HepG2 (cell line): ENCODE measurements around the gene TADA2B. TPM values are rescaled to one million over a fixed set of nuclear protein-coding genes. Genes with fewer than 3 reads are reported as not detected.

Experiments used
- MYNN ChIP-seq: sonication (generic); formaldehyde crosslinking; IDR thresholded peaks from 2 replicates; pipeline ENCODE4 v1.4.0; 2020; ENCODE audit warnings: mild to moderate bottlenecking, low read depth, missing genetic modification reagents
- NFYC ChIP-seq: IDR thresholded peaks from 2 replicates; pipeline ENCODE4 v1.6.1; 2016; ENCODE audit warnings: missing genetic modification reagents, missing compliant biosample characterization
- ONECUT2 ChIP-seq: sonication (generic); formaldehyde crosslinking; IDR thresholded peaks from 2 replicates; pipeline ENCODE4 v1.4.0; 2020; ENCODE audit warnings: missing genetic modification reagents
- RBM39 ChIP-seq: fragments of 200-400 bp; formaldehyde crosslinking; IDR thresholded peaks from one replicate; pipeline ENCODE4 v1.6.1; 2018; ENCODE audit warnings: antibody characterized with exemption, mild to moderate bottlenecking, low read depth, low read length; ENCODE audit not compliant: poor library complexity, severe bottlenecking
- REPIN1 ChIP-seq: sonication (generic); formaldehyde crosslinking; IDR thresholded peaks from 2 replicates; pipeline ENCODE4 v1.8.0; 2022; ENCODE audit warnings: missing genetic modification reagents, low read depth, mild to moderate bottlenecking, borderline replicate concordance
- RXRB ChIP-seq: IDR thresholded peaks from 2 replicates; pipeline ENCODE4 v1.6.1; 2016; ENCODE audit warnings: borderline replicate concordance, missing genetic modification reagents, missing compliant biosample characterization
- TARDBP ChIP-seq: sonication (generic); formaldehyde crosslinking; IDR thresholded peaks from 2 replicates; pipeline ENCODE4 v1.8.0; 2022; ENCODE audit warnings: mild to moderate bottlenecking, missing genetic modification reagents
- THYN1 ChIP-seq: sonication (generic); formaldehyde crosslinking; IDR thresholded peaks from 2 replicates; pipeline ENCODE4 v1.8.1; 2023; ENCODE audit warnings: low read depth, mild to moderate bottlenecking, moderate library complexity, missing genetic modification reagents, borderline replicate concordance
- ZNF558 ChIP-seq: sonication (generic); formaldehyde crosslinking; IDR thresholded peaks from 2 replicates; pipeline ENCODE4 v1.9.0; 2022; ENCODE audit warnings: mild to moderate bottlenecking, missing genetic modification reagents, borderline replicate concordance
- ZNF747 ChIP-seq: sonication (generic); formaldehyde crosslinking; IDR thresholded peaks from 2 replicates; pipeline ENCODE4 v1.8.1; 2023; ENCODE audit warnings: missing genetic modification reagents, mild to moderate bottlenecking, borderline replicate concordance
- ZNF782 ChIP-seq: sonication (generic); formaldehyde crosslinking; IDR thresholded peaks from 2 replicates; pipeline ENCODE4 v1.4.0; 2020; ENCODE audit warnings: missing genetic modification reagents, mild to moderate bottlenecking, borderline replicate concordance
- ZNF839 ChIP-seq: sonication (generic); formaldehyde crosslinking; IDR thresholded peaks from 2 replicates; pipeline ENCODE4 v1.4.0; 2020; ENCODE audit warnings: missing genetic modification reagents, mild to moderate bottlenecking, borderline replicate concordance
- polyA plus RNA-seq, 8 experiments: library from polyadenylated mRNA; depleted of rRNA in 3 of 8; stranded (reverse) in 7 of 8; unstranded in 1 of 8; fragments of >200 nt; fragmentation: Illumina TruSeq in 4 of 8; extraction: Trizol in 4 of 8; gene quantifications; 2 replicates each; pipeline versions ENCODE4 v1.2.1 to v1.2.3, GENCODE V29; 2011 to 2016; ENCODE audit warnings: low read depth in 4 of 8, missing spikeins in 1 of 8, mixed read lengths in 1 of 8; ENCODE audit not compliant: insufficient read depth in 1 of 8
- total RNA-seq, 5 experiments: library from RNA; depleted of rRNA; stranded (reverse); fragments of >200 nt; fragmentation: Illumina TruSeq; extraction: Trizol; gene quantifications; 2 replicates each; pipeline ENCODE4 v1.2.3, GENCODE V29; 2016; ENCODE audit warnings: low read depth in 1 of 5
- TF ChIP-seq, protein P1 (sequence below), 2 experiments: sonication (generic) in 1 of 2; formaldehyde crosslinking in 1 of 2; IDR thresholded peaks; 2 replicates each; pipeline versions ENCODE4 v1.5.1 to v1.6.1; 2011 to 2020; ENCODE audit warnings: borderline replicate concordance in 1 of 2, low read depth in 1 of 2, low read length in 1 of 2, mild to moderate bottlenecking in 1 of 2, missing genetic modification reagents in 1 of 2, moderate library complexity in 1 of 2
- TF ChIP-seq, protein P2 (sequence below): sonication (generic); formaldehyde crosslinking; IDR thresholded peaks from 2 replicates; pipeline ENCODE4 v1.9.0; 2022; ENCODE audit warnings: missing genetic modification reagents, mild to moderate bottlenecking, borderline replicate concordance
- TF ChIP-seq, protein P3 (sequence below): sonication (generic); formaldehyde crosslinking; IDR thresholded peaks from 2 replicates; pipeline ENCODE4 v1.4.0; 2020; ENCODE audit warnings: mild to moderate bottlenecking, missing genetic modification reagents
- TF ChIP-seq, protein P4 (sequence below): sonication (generic); formaldehyde crosslinking; IDR thresholded peaks from 2 replicates; pipeline ENCODE4 v1.4.0; 2020; ENCODE audit warnings: mild to moderate bottlenecking, missing genetic modification reagents
- TF ChIP-seq, protein P5 (sequence below): sonication (generic); formaldehyde crosslinking; conservative IDR thresholded peaks from 2 replicates; pipeline ENCODE4 v1.4.0; 2020; ENCODE audit warnings: missing genetic modification reagents

The TADA2B gene
- total and polyA plus RNA-seq, 2 of the 13 experiments (the other 11 are each of a cell fraction or from before 2014, with no cell fraction given) = 4.6 to 8.9 TPM

DNA sequence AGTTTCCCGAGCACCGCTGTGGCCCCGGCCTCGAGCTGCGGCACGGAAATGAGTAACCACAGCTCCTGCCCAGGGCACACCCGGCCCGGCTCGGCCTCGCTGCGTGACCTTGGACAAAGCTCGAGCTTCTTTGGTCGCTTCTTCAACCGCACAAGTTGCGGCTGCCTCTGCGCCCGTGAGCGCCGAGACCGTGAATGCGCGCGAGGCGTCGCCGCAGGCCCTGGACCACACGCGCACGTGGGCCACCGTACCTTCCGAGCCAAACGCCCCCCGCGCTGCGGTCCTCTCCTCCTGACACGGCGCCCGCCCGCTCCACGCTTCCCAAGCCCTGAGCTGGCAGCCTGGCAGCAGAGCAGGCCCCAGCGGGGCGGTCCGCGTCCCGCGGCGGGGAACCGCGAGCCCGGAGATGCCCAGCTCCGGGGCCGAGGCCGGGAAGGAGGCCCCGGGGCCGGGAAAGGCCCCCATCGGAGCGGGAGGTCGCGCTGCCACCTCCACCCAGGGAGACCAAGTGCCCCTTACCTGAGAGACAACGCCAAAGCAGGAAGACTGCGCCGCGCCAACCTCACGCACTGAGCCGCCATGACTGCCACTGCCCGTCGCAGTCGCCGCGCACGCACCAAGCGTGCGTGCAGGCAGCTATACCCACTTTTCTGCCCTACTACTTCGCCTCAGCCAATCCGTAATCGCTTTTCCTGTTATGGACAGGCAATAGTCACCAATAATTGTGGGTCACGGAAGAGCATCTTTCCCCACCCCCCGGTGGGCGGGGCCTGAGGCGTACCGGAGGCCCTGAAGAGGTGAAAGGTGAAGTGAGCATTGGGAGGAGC is 24.5 kb downstream of the TADA2B start, which contains the start of gene GRPEL1 (continued):
- TF ChIP-seq RBM39 (peak; percentile 57), RXRB (peak; percentile 58), NFYC (CRISPR knock-in tag) (peak; percentile 94), ONECUT2 (no peak), THYN1 (no peak), REPIN1 (CRISPR knock-in tag) (peak; percentile 18; the same call in 1 of the 2 replicates), ZNF782 (CRISPR knock-in tag) (peak; percentile 82; the same call in 1 of the 2 replicates), TARDBP (CRISPR knock-in tag) (peak; percentile 34; the same call in 1 of the 2 replicates), MYNN (CRISPR knock-in tag) (no peak), ZNF747 (CRISPR knock-in tag) (peak; percentile 20; the same call in 1 of the 2 replicates), ZNF558 (CRISPR knock-in tag) (no peak; the same call in 1 of the 2 replicates), ZNF839 (CRISPR knock-in tag) (peak; percentile 48; the same call in 1 of the 2 replicates)
- TF ChIP-seq, protein P1, sequence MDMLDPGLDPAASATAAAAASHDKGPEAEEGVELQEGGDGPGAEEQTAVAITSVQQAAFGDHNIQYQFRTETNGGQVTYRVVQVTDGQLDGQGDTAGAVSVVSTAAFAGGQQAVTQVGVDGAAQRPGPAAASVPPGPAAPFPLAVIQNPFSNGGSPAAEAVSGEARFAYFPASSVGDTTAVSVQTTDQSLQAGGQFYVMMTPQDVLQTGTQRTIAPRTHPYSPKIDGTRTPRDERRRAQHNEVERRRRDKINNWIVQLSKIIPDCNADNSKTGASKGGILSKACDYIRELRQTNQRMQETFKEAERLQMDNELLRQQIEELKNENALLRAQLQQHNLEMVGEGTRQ (IDR thresholded peaks at IDR 0.05; ENCODE audit: low read depth, low read length) = no peak
- TF ChIP-seq, protein P1 (CRISPR knock-in tag; IDR thresholded peaks at IDR 0.05; ENCODE audit: borderline replicate concordance) = no peak
- TF ChIP-seq, protein P2, sequence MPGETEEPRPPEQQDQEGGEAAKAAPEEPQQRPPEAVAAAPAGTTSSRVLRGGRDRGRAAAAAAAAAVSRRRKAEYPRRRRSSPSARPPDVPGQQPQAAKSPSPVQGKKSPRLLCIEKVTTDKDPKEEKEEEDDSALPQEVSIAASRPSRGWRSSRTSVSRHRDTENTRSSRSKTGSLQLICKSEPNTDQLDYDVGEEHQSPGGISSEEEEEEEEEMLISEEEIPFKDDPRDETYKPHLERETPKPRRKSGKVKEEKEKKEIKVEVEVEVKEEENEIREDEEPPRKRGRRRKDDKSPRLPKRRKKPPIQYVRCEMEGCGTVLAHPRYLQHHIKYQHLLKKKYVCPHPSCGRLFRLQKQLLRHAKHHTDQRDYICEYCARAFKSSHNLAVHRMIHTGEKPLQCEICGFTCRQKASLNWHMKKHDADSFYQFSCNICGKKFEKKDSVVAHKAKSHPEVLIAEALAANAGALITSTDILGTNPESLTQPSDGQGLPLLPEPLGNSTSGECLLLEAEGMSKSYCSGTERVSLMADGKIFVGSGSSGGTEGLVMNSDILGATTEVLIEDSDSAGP (CRISPR knock-in tag) = peak; percentile 87; the same call in 1 of the 2 replicates
- TF ChIP-seq, protein P3, sequence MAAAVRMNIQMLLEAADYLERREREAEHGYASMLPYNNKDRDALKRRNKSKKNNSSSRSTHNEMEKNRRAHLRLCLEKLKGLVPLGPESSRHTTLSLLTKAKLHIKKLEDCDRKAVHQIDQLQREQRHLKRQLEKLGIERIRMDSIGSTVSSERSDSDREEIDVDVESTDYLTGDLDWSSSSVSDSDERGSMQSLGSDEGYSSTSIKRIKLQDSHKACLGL (CRISPR knock-in tag) = peak; percentile 88
- TF ChIP-seq, protein P4, sequence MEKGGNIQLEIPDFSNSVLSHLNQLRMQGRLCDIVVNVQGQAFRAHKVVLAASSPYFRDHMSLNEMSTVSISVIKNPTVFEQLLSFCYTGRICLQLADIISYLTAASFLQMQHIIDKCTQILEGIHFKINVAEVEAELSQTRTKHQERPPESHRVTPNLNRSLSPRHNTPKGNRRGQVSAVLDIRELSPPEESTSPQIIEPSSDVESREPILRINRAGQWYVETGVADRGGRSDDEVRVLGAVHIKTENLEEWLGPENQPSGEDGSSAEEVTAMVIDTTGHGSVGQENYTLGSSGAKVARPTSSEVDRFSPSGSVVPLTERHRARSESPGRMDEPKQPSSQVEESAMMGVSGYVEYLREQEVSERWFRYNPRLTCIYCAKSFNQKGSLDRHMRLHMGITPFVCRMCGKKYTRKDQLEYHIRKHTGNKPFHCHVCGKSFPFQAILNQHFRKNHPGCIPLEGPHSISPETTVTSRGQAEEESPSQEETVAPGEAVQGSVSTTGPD (CRISPR knock-in tag) = no peak
- TF ChIP-seq, protein P5, sequence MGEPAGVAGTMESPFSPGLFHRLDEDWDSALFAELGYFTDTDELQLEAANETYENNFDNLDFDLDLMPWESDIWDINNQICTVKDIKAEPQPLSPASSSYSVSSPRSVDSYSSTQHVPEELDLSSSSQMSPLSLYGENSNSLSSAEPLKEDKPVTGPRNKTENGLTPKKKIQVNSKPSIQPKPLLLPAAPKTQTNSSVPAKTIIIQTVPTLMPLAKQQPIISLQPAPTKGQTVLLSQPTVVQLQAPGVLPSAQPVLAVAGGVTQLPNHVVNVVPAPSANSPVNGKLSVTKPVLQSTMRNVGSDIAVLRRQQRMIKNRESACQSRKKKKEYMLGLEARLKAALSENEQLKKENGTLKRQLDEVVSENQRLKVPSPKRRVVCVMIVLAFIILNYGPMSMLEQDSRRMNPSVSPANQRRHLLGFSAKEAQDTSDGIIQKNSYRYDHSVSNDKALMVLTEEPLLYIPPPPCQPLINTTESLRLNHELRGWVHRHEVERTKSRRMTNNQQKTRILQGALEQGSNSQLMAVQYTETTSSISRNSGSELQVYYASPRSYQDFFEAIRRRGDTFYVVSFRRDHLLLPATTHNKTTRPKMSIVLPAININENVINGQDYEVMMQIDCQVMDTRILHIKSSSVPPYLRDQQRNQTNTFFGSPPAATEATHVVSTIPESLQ = no peak
